HG02852 (cell line): ENCODE measurements around the gene STAT6.
"Not testable (repeated sequence)": the region's sequence is repeated elsewhere in the genome, so short reads cannot be mapped to it uniquely, and the experiment has no call there.

ENCODE experiments used
- ATAC-seq: cut with Tn5 transposase; IDR thresholded peaks from one replicate; pipeline ENCODE4 v1.9.1; 2021; ENCODE audit warnings: mild to moderate bottlenecking, moderate library complexity; ENCODE audit not compliant: unreplicated experiment

The STAT6 gene

GRCh38 chr12:57127101-57127725 is 16.1 kb upstream of the STAT6 start:
- no peak for ATAC-seq

GRCh38 chr12:57126561-57126960 is 15.4 kb upstream of the STAT6 start:
- ATAC-seq, result no peak

DNA sequence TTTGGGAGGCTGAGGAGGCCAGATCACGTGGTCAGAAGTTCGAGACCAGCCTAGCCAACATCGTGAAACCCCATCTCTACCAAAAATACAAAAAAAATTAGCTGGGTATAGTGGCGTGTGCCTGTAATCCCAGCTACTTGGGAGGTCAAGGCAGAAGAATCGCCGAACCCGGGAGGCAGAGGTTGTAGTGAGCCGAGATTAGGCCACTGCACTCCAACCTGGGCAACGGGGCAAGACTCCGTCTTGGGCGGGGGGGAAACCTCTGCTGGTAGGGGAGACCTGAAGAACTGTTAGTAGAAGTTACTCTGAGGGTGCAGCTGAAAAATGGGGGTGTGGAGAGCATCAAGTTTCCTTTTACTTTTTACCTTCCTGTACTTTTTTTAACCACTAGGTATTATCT is 14.9 kb upstream of the STAT6 start:
- no peak for ATAC-seq

DNA sequence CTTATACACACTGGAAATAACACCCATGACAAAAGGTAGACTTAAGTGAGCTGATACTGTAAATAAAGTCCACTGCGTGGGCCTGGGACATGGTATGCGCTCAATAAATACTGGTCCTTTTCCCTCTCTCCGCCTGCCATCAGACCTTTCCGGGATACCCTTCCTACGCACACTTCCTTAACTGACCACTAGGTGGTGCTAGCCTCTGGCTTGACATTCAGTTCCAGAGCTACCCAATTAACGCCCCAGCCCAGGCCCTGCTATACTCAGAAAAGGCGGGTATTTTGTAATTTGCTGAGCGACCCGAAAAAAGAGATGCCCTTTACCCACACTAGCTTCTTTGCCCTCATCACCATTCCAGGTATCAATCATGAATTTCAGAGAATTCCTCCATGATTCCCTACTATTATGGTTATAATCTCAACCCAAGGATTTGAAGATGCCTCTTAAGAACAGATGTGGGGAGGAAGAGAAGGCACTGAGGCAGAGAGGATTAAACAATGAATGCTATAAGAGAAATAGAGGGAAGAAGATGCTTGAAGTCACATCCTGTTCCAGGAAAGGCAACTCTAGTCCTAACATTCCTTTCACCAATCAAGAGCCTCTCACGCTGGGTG is 13.2 kb upstream of the STAT6 start:
- ATAC-seq, result no peak

DNA sequence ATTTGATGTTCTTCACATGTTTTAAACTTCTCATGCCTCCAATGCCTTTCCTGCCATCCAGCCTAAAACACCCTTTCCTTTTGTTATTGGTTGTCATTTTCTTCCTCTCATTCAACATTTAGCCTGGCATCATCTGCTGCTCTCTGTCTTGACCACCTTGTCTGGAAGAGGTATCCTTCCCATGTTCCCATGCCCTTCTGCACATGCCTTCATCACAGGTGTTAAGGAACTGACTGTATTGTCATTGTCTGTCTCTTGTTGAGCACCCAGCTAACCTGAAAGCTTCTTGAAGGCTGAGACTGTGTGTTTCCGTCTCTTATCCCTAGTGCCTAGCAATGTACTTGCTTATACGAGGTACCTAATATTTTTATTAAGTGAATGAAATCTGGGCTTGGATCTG is 12.7 kb upstream of the STAT6 start:
- no peak for ATAC-seq

DNA sequence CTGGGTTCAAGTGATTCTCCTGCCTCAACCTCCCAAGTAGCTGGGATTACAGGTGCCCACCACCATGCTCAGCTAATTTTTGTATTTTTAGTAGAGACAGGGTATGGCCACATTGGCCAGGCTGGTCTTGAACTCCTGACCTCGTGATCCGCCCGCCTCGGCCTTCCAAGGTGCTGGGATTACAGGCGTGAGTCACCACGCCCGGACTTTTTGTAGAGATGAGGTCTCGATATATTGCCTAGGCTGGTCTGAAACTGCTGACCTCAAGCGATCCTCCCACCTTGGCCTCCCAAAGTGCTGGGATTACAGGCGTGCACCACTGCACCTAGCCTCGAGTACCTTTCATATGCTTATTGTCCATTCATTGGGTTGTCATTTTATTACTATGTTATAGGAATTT is 9.6 kb upstream of the STAT6 start:
- ATAC-seq, result not testable (repeated sequence)

- ATAC-seq, result no peak
These were observed 8.3 kb upstream of the STAT6 start for GRCh38 chr12:57119294-57120085.

DNA sequence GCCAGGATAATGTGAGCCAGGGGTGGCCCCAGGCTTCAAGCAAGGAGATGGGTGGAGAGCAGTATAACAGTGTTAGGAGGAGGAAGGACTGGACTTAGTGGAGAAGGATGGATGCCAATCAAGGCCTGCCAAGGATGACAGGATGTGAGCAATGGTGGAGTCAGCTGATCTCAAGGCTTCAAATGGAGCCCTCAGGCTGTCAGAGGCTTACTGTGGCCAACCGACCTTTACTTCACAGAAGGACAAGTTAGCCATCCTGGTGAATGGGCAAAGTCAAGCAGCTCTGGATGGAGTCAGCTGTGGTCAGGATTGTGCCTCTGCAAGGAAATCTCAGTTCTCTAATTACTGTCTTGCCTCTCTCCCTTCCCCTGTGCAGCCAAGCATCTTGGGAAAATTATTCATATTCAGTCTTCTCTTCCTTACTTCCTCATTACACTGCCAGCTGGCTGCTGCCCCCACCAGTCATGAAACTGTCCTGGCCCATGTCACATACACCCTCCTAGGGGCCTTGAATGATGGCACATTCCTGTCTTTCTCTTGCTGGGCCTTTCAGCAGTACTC is 7.6 kb upstream of the STAT6 start:
- ATAC-seq, result no peak

DNA sequence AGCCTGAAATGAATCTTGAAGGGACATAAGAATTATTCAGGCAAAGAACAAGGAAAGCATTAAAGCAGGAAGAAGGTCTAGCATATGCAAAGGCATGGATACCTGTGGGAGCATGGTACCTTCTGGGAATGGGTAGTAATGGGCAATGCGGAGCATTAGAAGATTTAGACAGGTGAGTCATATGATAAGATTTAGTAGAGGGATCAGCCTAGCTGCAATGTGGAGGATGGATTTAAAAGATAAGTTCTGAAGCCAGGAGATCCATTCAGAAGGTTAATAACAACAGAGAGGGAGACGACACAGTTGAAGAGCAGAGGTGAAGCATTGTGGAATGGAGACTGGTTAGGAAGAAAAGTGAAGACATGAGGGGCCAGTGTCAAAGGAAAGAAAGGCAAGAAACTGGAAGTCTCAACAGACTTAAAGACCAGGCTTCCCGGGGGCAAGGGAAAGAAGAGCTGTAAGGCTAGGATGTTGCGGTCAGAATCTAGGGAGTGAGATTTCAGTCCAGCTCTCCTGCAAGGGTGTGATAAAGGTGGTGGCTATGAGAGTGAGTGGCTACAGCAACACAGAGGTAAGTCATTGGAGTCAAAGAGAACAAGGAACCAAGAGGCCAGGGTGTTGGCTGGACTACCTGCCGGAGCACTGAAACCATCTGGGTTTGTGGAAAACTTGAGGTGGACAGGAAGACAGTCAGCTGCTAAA is 5.6 kb upstream of the STAT6 start:
- ATAC-seq, result no peak

DNA sequence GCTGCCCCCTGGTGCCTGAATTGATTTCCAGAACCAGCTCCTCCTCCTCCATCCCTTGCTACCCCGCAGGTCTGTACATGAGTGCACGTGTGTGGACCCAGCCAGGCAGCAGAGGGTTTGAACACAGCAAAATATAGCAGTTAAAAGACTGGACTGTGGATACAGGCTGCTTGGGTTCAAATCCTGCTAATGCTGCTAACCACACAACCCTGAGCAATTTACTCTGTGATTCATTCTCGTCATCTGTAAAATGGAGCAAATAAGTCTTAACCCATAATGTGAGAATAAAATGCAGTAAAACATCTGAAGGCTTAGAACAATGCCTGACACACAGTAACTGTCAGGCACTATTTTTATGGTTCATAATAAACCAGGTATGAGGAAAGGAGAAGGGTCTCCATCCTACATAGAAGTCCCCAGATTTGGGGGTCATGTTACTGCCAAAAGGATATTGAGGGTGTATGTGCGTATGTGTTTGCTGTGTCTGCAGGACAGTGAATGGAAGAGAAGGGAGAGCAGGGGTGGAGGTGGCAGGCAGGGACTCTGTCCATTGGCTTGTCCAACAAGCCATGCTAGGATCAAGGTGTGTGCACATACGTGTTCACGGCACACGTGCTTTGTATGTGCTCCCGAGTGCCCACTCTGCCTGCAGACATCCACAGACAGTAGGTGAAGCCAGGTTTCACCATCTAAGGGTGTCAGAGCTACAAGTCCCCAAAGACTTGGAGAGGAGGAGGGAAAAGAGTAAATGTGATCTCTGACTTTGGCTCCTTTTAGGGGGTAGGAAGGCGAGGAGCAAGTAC is 1.5 kb upstream of the STAT6 start:
- ATAC-seq, result no peak

- peak; percentile 50 for ATAC-seq
These were observed 795 bp downstream of the STAT6 start for GRCh38 chr12:57110104-57111030.

GRCh38 chr12:57109207-57110103 is 1.7 kb downstream of the STAT6 start:
- ATAC-seq, result no peak

DNA sequence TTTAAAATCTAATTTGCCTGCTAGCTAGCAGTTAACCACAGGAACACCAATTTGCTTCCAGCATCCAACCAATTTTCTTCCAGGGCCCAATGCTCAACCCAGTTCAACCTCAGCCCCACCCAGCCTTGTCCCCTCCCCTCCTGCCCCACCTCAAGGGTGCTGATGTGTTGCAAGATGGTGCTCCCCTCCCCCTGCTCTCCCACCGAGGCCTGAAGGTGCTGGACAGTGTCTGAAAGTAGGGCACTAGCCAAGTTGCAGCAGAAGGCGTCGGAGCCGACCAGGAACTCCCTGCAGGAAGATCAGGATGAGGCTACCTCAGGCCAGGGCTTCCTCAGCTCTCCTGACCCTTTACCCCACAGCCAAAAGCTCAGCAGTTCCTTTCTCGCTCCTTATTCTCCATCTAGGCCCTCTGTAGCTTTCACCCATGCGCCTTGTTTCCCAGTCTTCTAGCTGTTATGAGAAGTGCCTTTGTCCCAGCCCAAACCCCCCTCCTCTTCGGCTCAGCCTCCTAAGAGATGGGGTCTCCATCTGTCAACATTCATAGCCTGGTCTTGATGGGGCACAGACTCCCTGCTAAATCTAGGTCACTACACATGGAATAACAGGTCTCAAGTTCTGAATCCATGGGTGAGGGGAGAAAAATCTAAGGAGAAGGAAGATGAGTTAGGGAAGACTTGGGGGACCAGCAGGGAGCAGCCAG is 3.6 kb downstream of the STAT6 start:
- ATAC-seq, result no peak

DNA sequence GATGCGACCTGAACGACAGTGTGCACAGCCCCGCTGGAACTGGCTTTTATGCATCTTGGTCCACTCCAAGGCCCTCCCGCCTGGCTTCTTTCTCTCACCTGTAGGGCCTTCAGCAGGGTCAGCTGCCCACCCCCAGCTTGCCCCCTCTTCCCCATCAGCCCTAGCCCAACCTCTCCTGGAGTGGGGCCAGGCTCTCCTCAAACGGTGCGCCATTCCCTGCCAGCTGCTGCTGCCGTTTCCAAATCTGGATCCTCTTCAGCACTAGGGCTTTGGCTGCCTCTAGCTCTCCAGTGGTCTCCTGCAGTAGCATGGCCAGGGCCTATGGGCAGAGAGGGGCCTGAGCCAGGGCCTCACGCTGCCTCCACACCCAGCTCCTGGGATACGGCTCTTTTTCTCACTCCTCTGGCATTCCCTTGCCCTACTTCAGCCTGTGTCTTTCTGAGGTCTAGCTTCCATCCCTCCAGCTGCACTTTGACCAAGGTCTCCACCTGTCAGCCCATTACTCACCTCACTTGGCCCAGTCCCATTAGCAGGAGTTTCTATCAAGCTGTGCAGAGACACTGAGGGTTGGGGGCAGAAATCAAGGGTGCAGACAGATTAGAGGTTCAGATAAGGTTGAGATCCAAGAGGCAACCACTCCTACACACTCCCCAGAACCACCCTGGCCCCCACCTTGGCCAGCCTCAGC is 5.0 kb downstream of the STAT6 start:
- ATAC-seq, result no peak

- ATAC-seq, result no peak
These were observed 6.0 kb downstream of the STAT6 start for GRCh38 chr12:57105011-57105753.

GRCh38 chr12:57104292-57104910 is 6.8 kb downstream of the STAT6 start:
- ATAC-seq, result no peak
